Measurements from ENCODE around the gene TMEM92.

DNA sequence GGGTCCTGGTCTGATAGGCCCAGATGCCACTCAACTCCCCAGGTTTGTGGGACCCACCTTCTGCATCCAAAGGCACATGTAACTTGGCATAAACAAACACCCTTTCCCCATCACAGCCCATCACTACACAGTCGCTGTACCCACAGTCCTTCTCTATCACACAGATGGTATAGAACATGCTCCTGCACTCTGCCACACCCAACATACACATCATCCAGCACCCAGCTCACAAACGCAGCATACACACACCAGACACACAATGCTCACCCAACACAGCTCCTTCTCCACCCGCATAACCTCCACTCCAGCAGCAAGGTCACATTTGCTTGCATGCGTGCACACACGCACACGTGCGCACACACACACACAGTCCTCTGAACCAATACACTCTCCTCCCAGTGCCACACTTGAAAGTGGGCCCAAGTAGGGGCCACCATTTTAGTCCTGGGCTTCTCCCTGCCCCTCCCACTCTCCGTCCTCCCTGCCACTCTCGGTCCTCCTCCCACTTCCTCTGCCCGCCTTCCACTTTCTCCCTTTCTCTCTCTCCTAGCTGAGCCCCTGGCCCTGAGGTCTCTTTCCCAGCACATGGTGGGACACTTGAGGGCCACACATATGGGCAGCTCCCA, 8.5 kb upstream of the TMEM92 start:
- TF ChIP-seq, protein P1, sequence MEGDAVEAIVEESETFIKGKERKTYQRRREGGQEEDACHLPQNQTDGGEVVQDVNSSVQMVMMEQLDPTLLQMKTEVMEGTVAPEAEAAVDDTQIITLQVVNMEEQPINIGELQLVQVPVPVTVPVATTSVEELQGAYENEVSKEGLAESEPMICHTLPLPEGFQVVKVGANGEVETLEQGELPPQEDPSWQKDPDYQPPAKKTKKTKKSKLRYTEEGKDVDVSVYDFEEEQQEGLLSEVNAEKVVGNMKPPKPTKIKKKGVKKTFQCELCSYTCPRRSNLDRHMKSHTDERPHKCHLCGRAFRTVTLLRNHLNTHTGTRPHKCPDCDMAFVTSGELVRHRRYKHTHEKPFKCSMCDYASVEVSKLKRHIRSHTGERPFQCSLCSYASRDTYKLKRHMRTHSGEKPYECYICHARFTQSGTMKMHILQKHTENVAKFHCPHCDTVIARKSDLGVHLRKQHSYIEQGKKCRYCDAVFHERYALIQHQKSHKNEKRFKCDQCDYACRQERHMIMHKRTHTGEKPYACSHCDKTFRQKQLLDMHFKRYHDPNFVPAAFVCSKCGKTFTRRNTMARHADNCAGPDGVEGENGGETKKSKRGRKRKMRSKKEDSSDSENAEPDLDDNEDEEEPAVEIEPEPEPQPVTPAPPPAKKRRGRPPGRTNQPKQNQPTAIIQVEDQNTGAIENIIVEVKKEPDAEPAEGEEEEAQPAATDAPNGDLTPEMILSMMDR (IDR thresholded peaks at IDR 0.05): no peak
- TF ChIP-seq EZH2 (IDR thresholded peaks at IDR 0.05): no peak
- no peak for TF ChIP-seq EZH2phosphoT487 (IDR thresholded peaks at IDR 0.05)

All from neural progenitor cell (in vitro differentiated cells).